Stimulated activated CD4-positive, alpha-beta T cell treated with anti-CD3 and anti-CD28 coated beads, Interleukin-4, amount 100 ng/mL, for 1 hour (primary cell): ENCODE measurements around the gene MYO1B.

Source experiments
- DNase-seq: peaks from one replicate; pipeline ENCODE4 v3.0.0-alpha.2; 2020

The MYO1B gene

GRCh38 chr2:191301971-191302370 lies 56.8 kb downstream of the MYO1B start:
- no peak for DNase-seq

- DNase-seq: peak; percentile 12
These were observed 57.4 kb downstream of the MYO1B start for GRCh38 chr2:191302459-191303139.

GRCh38 chr2:191303140-191304005 lies 58.2 kb downstream of the MYO1B start:
- no peak for DNase-seq

- no peak for DNase-seq
These were observed 60.0 kb downstream of the MYO1B start for GRCh38 chr2:191304939-191305875.

GRCh38 chr2:191308026-191308425 lies 62.8 kb downstream of the MYO1B start:
- DNase-seq: no peak

- DNase-seq: no peak
These were observed 66.0 kb downstream of the MYO1B start for GRCh38 chr2:191311156-191311555.

- DNase-seq: no peak
These were observed 66.4 kb downstream of the MYO1B start for GRCh38 chr2:191311627-191312026.

GRCh38 chr2:191312163-191312562 lies 67.0 kb downstream of the MYO1B start:
- DNase-seq: no peak

GRCh38 chr2:191312662-191313061 lies 67.5 kb downstream of the MYO1B start:
- DNase-seq: no peak

- no peak for DNase-seq
These were observed 69.6 kb downstream of the MYO1B start for GRCh38 chr2:191314697-191315364.

GRCh38 chr2:191315365-191315752 lies 70.2 kb downstream of the MYO1B start:
- DNase-seq: no peak

- no peak for DNase-seq
These were observed 71.2 kb downstream of the MYO1B start for GRCh38 chr2:191316246-191316994.

GRCh38 chr2:191318037-191318728 lies 73.0 kb downstream of the MYO1B start:
- no peak for DNase-seq

GRCh38 chr2:191318729-191319078 lies 73.5 kb downstream of the MYO1B start:
- DNase-seq: no peak

- no peak for DNase-seq
These were observed 74.0 kb downstream of the MYO1B start for GRCh38 chr2:191319186-191319585.

GRCh38 chr2:191320881-191321280 lies 75.7 kb downstream of the MYO1B start:
- DNase-seq: no peak

GRCh38 chr2:191321861-191322662 lies 76.9 kb downstream of the MYO1B start:
- no peak for DNase-seq

GRCh38 chr2:191322828-191323506 lies 77.8 kb downstream of the MYO1B start:
- DNase-seq: no peak

GRCh38 chr2:191325651-191326365 lies 80.6 kb downstream of the MYO1B start:
- DNase-seq: no peak
